Smooth muscle cell (in vitro differentiated cells): ENCODE measurements around the gene IBA57. TPM values are rescaled to one million over a fixed set of nuclear protein-coding genes. Genes with fewer than 3 reads are reported as not detected.

Experiments used
- DNase-seq: peaks from one replicate; lab custom pipeline; 2025; ENCODE audit not compliant: unreplicated experiment; lab: John Stamatoyannopoulos, UW
- H2AFZ ChIP-seq: fragments of 200-600 bp; sonication (generic); 2 replicates; pipeline ENCODE4 v1.6.0; 2016; ENCODE audit warnings: antibody characterized with exemption, low read depth, mild to moderate bottlenecking
- H3F3A ChIP-seq: fragments of 200-600 bp; sonication (generic); 2 replicates; pipeline ENCODE4 v1.6.0; 2017; ENCODE audit warnings: antibody characterized with exemption, low read depth
- H3K27ac ChIP-seq: fragments of 200-600 bp; sonication (generic); 2 replicates; pipeline ENCODE4 v1.5.1; 2016; ENCODE audit warnings: low read depth, mild to moderate bottlenecking
- H3K27me3 ChIP-seq: fragments of 200-600 bp; sonication (generic); 2 replicates; pipeline ENCODE4 v1.6.1; 2016; ENCODE audit warnings: low read depth, mild to moderate bottlenecking
- H3K36me3 ChIP-seq: fragments of 200-600 bp; sonication (generic); 2 replicates; pipeline ENCODE4 v1.5.1; 2016; ENCODE audit warnings: low read depth
- H3K4me1 ChIP-seq: fragments of 200-600 bp; sonication (generic); 2 replicates; pipeline ENCODE4 v1.5.1; 2016; ENCODE audit warnings: low read depth
- H3K4me2 ChIP-seq: fragments of 200-600 bp; sonication (generic); 2 replicates; pipeline ENCODE4 v1.6.0; 2016; ENCODE audit warnings: mild to moderate bottlenecking
- H3K4me3 ChIP-seq: fragments of 200-600 bp; sonication (generic); 2 replicates; pipeline ENCODE4 v1.5.1; 2016; ENCODE audit warnings: mild to moderate bottlenecking
- H3K79me2 ChIP-seq: fragments of 200-600 bp; sonication (generic); 2 replicates; pipeline ENCODE4 v1.6.0; 2016; ENCODE audit warnings: low read depth, mild to moderate bottlenecking
- H3K9ac ChIP-seq: fragments of 200-600 bp; sonication (generic); 2 replicates; pipeline ENCODE4 v1.6.0; 2016; ENCODE audit warnings: low read depth
- H3K9me3 ChIP-seq: fragments of 200-600 bp; sonication (generic); replicated peaks from 2 replicates; pipeline ENCODE4 v1.5.1; 2016; ENCODE audit warnings: low read depth
- H4K20me1 ChIP-seq: fragments of 200-600 bp; sonication (generic); 2 replicates; pipeline ENCODE4 v1.6.0; 2016; ENCODE audit warnings: low read depth
- WGBS: methylation state at CpG from one replicate; pipeline ENCODE4 v1.1.7; 2016; ENCODE audit warnings: low lambda C conversion rate; 5-methylcytosine and 5-hydroxymethylcytosine counted together
- polyA plus RNA-seq: library from polyadenylated mRNA; unstranded; fragments of >200 nt; fragmentation: Nextera tagmentation; extraction: Ambion mirVana; gene quantifications from 2 replicates; pipeline ENCODE4 v1.2.1, GENCODE V29; 2016
- total RNA-seq: library from RNA; depleted of rRNA; stranded (reverse); fragments of >200 nt; gene quantifications from 2 replicates; pipeline ENCODE4 v1.2.3, GENCODE V29; 2014
- TF ChIP-seq, protein P1 (sequence below): fragments of 200-600 bp; sonication (generic); IDR thresholded peaks from 2 replicates; pipeline ENCODE4 v1.5.1; 2017; ENCODE audit warnings: borderline replicate concordance, mild to moderate bottlenecking, antibody characterized with exemption; ENCODE audit not compliant: insufficient read depth, poor library complexity, severe bottlenecking

The IBA57 gene
- total and polyA plus RNA-seq, 2 experiments from 2014 or later: 1.6 to 1.8 TPM

DNA sequence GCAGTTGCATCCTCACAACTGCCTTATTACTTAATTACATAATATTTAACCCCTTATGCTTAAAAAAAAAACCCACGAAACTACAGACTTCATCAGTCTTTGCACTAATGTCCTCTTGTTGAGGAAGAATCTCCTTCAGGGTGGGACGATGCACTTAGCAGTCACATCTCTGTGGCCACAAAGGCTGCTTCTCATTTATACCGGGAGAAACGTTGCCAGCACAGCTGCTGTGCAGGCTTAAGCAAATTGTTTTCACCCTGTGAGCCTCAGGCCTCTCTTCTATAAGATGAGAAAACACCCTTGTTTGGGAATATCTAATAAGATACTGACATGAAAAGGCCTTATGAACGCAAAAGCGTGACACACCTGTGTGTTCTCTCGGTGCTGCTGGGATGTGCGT lies 39.4 kb downstream of the IBA57 start:
- Histone ChIP-seq H4K20me1 (no peaks in the 10 kb centered on the region), H3K9me3 (no peaks in the 10 kb centered on the region), H3K4me3 (no peak overlapping the region), H3K79me2 (no peaks in the 10 kb centered on the region), H3K27ac (no peak overlapping the region), H3K9ac (no peak overlapping the region), H3F3A (no peaks in the 10 kb centered on the region), H3K4me2 (no peak overlapping the region), H3K4me1 (no peaks in the 10 kb centered on the region), H2AFZ (no peak overlapping the region), H3K36me3 (no peaks in the 10 kb centered on the region), H3K27me3 (no peaks in the 10 kb centered on the region)
- TF ChIP-seq, protein P1, sequence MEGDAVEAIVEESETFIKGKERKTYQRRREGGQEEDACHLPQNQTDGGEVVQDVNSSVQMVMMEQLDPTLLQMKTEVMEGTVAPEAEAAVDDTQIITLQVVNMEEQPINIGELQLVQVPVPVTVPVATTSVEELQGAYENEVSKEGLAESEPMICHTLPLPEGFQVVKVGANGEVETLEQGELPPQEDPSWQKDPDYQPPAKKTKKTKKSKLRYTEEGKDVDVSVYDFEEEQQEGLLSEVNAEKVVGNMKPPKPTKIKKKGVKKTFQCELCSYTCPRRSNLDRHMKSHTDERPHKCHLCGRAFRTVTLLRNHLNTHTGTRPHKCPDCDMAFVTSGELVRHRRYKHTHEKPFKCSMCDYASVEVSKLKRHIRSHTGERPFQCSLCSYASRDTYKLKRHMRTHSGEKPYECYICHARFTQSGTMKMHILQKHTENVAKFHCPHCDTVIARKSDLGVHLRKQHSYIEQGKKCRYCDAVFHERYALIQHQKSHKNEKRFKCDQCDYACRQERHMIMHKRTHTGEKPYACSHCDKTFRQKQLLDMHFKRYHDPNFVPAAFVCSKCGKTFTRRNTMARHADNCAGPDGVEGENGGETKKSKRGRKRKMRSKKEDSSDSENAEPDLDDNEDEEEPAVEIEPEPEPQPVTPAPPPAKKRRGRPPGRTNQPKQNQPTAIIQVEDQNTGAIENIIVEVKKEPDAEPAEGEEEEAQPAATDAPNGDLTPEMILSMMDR: no peak
- DNase-seq: no peak
- 77% methylated on average over 8 of the region's 8 CpGs for WGBS

DNA sequence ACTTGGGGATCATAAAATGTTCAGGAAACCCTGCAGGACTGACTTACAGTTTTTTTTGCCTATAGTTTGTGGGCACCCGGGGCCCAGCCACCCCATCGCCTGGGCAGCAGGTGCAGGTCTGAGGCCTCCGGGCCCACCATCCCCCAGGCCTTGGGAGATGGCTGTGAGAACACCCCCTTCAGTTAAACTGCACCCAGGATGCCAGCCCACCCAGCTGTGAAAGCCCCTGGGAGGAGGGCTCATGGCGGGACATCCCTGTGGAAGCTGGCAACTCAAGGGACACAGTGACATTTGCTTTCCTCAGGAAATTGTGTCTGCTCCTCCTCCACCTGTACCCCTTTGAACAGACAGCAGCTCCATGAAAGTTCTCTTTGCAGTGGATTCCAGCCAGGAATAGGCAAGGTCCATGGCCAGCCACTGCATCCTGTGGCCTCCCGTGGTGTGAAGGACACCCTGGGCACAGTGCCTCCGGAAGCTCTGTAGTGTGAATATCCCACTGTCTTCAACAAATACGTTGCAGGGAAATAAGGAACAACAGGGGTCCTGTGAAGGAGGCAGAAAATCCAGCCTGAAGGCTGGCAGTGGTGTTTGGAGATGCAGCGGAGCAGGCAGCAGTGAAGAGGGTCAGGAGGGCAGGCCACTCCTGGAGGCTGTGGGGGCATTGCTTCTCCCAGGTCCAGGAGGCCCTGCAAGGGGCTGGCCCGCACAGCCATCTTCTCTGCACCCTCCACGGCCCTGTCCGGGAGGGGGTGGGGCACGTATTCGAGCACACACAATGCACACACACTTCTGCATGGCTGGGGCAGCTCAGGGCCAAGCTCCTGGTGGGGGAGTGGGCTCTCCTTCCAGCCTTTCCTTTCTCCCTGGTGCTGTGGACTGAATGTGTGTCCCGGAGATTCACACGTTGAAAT lies 40.2 kb downstream of the IBA57 start:
- 79% methylated on average over 15 of the region's 15 CpGs for WGBS
- Histone ChIP-seq H3K79me2 (no peaks in the 10 kb centered on the region), H3K9me3 (no peaks in the 10 kb centered on the region), H3K4me3 (no peak overlapping the region), H3K27me3 (no peaks in the 10 kb centered on the region), H3K4me1 (no peaks in the 10 kb centered on the region), H3K9ac (no peak overlapping the region), H3K36me3 (no peaks in the 10 kb centered on the region), H3K4me2 (no peak overlapping the region), H4K20me1 (no peaks in the 10 kb centered on the region), H3F3A (no peaks in the 10 kb centered on the region), H2AFZ (no peak overlapping the region), H3K27ac (no peak overlapping the region)
- TF ChIP-seq, protein P1: no peak
- DNase-seq: no peak

DNA sequence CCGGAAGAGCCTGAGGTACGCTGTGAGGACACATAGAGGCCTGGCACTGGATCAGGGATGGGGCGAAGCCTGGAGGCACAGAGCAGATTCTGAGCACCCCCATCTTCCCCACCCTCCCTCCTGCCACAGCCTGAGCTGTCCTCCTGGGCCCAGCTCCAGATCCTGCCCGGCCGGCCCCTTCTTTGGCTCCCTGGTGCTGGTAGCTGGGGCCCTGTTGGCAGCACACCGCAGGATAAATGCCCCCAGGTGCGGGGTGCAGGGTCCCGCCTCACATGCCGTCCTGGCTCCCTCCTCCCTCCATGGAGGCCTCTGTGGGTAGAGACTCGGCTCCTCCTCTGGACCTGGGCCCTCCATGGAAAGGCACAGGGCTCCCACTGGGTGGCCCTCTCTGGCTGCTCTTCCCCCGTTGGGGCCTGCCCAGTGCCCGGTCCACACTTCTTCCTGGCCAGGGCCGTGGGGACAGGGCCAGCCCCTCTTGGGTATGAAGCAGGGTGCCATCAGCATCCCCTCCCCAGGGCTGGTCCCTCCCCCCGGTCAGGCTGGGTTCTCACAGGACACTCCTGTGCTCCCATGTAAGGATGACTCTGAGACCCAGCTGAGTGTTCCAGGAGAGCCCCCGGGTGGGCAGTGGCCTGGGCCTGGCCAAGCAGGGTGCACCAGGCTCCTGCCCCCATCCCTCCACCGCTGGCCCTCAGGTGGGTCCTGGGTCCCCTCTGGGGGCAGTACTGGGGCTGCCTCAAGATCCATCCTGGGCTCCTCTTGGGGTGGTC lies 41.2 kb downstream of the IBA57 start:
- Histone ChIP-seq H3K9ac (no peak overlapping the region), H3K36me3 (no peaks in the 10 kb centered on the region), H3K27me3 (no peaks in the 10 kb centered on the region), H4K20me1 (no peaks in the 10 kb centered on the region), H3K9me3 (no peaks in the 10 kb centered on the region), H3F3A (no peaks in the 10 kb centered on the region), H3K4me2 (no peak overlapping the region), H3K4me1 (no peaks in the 10 kb centered on the region), H3K27ac (no peak overlapping the region), H3K4me3 (no peak overlapping the region), H2AFZ (no peak overlapping the region), H3K79me2 (no peaks in the 10 kb centered on the region)
- TF ChIP-seq, protein P1: no peak
- DNase-seq: no peak
- WGBS: 85% methylated on average over 14 of the region's 16 CpGs
